Spleen (tissue), 7 donors: Measurements from ENCODE around the gene DICER1.

Experiments used
- POLR2AphosphoS5 ChIP-seq, 3 donors: sonication (generic); formaldehyde crosslinking; IDR thresholded peaks; one replicate each; pipeline ENCODE4 v1.5.1; 2017; ENCODE audit warnings: antibody characterized with exemption in 3 of 3
- TF ChIP-seq, protein P1 (sequence below), 11 experiments: fragments of 200-600 bp in 7 of 11; fragments of 450-650 bp in 4 of 11; sonication (generic) in 4 of 11; IDR thresholded peaks in 8 of 11; conservative IDR thresholded peaks in 3 of 11; 1 replicate in 7 of 11; 2 replicates in 4 of 11; pipeline versions ENCODE4 v1.4.0 to v1.8.0; 2016 to 2021; ENCODE audit warnings: antibody characterized with exemption in 11 of 11, inconsistent platforms in 4 of 11, mild to moderate bottlenecking in 1 of 11
- donor health status: DM: no; HTN: no; CAD: no; lungs with moderate emphysema.
- donor health status: DM: no; HTN: no; CAD: no.
- donor health status: DM: no; HTN: no; CAD: no.

DNA sequence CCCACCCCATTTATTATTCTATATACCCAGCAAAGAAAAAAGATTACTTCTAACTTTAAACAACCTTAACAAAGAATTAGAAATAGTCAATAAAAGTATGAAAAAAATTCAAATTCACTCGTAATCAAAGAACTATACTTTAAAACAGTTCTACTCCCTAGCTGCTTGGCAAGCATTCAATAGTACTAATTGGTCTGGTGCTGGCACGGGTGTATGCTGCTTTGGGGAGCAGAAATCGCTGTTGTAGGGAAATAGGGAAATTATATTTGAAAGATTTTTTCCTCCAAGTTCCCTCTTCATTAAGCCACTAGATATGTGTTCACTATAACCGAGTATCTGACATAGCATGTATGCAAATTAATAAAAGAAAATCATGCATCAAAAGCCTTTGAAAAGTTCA is 65.7 kb downstream of the DICER1 start:
- TF ChIP-seq, protein P1, sequence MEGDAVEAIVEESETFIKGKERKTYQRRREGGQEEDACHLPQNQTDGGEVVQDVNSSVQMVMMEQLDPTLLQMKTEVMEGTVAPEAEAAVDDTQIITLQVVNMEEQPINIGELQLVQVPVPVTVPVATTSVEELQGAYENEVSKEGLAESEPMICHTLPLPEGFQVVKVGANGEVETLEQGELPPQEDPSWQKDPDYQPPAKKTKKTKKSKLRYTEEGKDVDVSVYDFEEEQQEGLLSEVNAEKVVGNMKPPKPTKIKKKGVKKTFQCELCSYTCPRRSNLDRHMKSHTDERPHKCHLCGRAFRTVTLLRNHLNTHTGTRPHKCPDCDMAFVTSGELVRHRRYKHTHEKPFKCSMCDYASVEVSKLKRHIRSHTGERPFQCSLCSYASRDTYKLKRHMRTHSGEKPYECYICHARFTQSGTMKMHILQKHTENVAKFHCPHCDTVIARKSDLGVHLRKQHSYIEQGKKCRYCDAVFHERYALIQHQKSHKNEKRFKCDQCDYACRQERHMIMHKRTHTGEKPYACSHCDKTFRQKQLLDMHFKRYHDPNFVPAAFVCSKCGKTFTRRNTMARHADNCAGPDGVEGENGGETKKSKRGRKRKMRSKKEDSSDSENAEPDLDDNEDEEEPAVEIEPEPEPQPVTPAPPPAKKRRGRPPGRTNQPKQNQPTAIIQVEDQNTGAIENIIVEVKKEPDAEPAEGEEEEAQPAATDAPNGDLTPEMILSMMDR (IDR thresholded peaks at IDR 0.05 in 8 of 11, conservative IDR thresholded peaks at IDR 0.05 in 3 of 11), result no peak
- no peak for TF ChIP-seq POLR2AphosphoS5 (IDR thresholded peaks at IDR 0.05)
